HG02870 (cell line): ENCODE measurements around the gene APOF.
"Not testable (repeated sequence)": the region's sequence is repeated elsewhere in the genome, so short reads cannot be mapped to it uniquely, and the experiment has no call there.

Experiments used
- ATAC-seq: cut with Tn5 transposase; IDR thresholded peaks from one replicate; pipeline ENCODE4 v1.9.1; 2021; ENCODE audit warnings: mild to moderate bottlenecking, moderate library complexity; ENCODE audit not compliant: unreplicated experiment

The APOF gene

GRCh38 chr12:56362130-56363059 is at the start of gene APOF:
Gene APOF (minus strand): TSS chr12:56362857. CDS start chr12:56362745, 112 bp downstream.
- no peak for ATAC-seq

DNA sequence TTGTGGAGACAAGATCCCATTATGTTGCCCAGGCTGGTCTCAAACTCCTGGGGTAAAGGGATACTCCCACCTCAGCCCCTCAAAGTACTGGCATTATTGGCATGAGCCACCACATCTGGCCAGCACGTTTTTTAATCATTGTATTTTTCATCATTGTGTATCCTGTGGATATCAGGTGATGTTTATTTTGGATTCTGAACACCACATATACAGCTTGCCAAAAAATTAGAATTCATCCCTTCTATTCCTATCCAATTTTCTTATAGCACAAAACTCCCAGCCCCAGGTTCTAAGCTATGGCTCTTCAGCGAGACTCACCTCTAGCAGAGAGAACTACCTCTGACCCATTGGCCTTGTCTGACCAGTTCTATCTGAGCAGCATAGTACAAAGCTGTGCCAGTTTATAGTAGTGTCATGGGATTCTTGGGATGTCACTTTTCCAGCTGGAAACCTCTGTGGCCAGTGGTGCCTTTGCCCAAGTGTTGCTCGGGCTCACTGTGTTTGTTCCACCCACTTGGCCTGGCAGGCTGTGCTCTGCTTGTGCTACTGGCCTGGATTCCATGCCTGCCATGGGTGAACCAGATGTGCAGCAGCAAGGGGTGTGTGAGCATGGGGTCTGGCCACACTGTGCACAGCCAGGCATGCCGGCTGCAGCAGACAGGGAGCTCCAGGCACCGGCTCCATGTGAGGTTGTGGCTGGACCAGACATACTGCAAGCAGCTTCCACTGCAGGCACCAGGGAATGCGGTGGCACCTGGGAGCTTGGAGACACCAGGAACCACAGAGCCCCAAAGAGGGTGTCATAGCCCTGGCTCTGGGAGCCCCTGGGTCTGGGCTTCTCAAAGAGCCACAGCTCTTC is 49.4 kb upstream of the APOF start:
- ATAC-seq: no peak

- ATAC-seq: no peak
These were observed 48.1 kb upstream of the APOF start for GRCh38 chr12:56410768-56411167.

GRCh38 chr12:56408799-56409417 is 46.3 kb upstream of the APOF start:
- no peak for ATAC-seq

DNA sequence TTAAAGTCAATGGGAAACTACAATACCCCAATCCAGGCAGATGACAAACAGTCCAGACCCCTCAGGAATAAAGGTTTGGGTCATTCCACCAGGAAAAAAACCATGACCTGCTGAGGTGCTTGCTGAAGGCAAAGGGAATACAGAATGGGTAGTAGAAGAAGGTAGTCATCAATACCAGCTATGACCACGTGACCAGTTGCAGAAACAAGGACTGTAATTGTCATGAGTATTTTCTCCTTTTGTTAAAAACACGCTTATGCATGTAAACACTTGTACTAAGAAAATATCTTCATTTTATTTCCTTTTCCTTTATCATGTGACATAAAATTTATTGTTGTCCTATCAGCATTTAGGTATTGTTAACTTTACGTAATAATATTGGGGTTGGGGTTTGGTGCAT is 41.6 kb upstream of the APOF start:
- not testable (repeated sequence) for ATAC-seq

DNA sequence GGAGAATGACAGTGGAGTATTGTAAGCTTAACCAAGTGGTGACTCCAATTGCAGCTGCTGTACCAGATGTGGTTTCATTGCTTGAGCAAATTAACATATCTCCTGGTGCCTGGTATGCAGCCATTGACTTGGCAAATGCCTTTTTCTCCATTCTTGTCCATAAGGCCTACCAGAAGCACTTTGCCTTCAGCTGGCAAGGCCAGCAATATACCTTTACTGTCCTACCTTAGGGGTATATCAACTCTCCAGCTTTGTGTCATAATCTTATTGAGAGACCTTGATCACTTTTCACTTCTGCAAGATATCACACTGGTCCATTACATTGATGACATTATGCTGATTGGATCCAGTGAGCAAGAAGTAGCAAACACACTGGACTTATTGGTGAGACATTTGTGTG is 39.0 kb upstream of the APOF start:
- ATAC-seq: not testable (repeated sequence)

DNA sequence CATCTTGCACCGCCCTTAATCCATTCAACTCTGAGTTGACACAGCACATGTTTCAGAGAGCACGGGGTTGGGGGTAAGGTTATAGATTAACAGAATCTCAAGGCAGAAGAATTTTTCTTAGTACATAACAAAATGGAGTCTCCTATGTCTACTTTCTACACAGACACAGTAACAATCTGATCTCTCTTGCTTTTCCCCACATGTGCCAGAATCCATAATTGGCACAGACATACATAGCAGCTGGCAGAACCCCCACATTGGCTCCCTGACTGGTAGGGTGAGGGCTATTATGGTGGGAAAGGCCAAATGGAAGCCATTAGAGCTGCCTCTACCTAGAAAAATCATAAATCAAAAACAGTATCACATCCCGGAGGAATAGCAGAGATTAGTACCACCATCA is 38.5 kb upstream of the APOF start:
- ATAC-seq: not testable (repeated sequence)

- ATAC-seq: not testable (repeated sequence)
These were observed 36.8 kb upstream of the APOF start for GRCh38 chr12:56399466-56399865.

DNA sequence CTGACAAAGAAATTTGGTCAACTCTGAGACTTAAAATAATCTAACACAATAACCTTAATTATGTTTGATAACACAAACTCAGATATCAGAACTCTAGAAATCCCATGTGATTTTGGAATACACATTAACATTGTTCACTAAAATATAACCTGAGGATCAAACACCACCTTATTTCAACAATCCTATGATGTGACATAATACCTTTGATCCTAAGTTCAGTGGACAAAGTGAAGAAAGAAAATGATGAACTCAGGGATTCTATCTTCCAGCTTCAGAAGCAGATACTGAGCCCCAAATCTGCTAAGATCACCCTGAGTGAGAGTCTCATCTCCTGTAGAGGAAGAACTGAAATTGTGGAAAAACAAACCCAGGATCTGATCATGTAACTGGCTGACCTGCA is 35.7 kb upstream of the APOF start:
- no peak for ATAC-seq

DNA sequence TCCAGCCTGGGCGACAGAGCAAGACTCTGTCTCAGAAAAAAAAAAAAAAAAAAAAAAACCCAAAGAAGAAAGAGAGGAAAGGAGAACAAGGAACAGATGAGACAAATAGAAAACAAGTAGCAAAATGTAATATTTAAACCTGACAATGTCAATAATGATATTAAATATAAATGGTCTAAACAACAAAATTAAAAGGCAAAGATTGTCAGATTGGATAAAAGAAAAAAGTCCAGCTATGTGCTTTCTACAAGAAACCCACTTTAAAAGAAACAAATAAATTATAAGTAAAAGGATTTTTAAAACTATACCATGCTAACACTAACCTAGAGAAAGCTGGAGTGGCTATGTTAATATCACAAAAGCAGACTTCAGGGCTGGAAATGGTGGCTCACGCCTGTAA is 29.7 kb upstream of the APOF start:
- ATAC-seq: no peak

GRCh38 chr12:56391721-56392120 is 29.1 kb upstream of the APOF start:
- ATAC-seq: no peak

DNA sequence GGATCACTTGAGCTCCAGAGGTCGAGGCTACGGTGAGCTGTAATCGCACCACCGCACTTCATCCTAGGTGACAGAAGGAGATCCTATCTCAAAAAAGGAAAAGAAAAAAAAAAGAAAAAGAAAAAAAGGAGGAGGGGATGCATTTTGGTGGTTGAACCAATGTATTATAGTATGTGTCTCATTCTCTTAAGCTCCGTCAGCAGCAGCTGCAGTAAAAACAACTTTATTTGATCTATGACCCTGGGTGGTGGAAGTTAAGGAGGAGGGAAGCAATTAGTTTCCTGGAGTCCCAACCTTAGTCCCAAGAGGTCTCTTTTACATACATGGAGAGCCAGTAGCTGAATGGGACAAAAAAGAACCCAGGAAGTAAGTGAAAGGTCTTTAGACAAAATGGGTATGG is 26.8 kb upstream of the APOF start:
- ATAC-seq: no peak

- ATAC-seq: no peak
These were observed 24.6 kb upstream of the APOF start for GRCh38 chr12:56387152-56387736.

DNA sequence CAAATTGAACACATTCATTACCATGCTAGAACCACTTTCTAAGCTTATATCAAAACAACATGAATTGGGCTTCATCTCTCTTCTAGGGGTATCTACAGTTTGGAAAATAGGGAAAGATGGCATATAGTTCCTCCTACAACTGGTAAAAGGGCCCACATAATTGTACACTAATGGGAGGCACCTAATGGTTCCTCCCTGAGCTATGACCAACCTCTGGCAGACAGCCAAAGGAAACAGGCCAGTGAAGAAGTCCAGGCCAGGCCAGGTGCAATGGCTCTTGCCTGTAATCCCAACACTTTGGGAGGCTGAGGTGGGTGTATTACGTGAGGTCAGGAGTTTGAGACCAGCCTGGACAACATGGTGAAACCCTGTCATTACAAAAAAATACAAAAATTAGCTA is 23.2 kb upstream of the APOF start:
- ATAC-seq: no peak

DNA sequence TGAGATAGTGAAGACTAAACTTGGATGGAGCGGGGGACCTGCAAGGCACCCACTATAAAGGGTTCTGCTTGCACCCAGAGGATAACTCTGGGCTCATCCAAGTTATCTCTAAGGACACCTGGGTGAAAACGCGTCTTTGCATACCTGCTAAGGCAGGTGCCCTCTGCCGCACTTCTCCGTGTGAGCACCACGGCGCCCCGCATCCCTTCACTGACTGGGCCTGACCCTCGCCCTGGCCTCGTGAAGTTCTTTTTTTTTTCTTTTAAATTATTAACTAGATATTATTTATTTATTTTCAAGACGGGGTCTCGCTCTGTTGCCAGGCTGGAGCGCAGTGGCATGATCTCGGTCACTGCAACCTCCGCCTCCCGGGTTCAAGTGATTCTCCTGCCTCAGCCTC is 20.0 kb upstream of the APOF start:
- ATAC-seq: no peak

GRCh38 chr12:56377989-56378316 is 15.3 kb upstream of the APOF start:
- ATAC-seq: no peak

- ATAC-seq: no peak
These were observed 14.8 kb upstream of the APOF start for GRCh38 chr12:56377310-56377988.

DNA sequence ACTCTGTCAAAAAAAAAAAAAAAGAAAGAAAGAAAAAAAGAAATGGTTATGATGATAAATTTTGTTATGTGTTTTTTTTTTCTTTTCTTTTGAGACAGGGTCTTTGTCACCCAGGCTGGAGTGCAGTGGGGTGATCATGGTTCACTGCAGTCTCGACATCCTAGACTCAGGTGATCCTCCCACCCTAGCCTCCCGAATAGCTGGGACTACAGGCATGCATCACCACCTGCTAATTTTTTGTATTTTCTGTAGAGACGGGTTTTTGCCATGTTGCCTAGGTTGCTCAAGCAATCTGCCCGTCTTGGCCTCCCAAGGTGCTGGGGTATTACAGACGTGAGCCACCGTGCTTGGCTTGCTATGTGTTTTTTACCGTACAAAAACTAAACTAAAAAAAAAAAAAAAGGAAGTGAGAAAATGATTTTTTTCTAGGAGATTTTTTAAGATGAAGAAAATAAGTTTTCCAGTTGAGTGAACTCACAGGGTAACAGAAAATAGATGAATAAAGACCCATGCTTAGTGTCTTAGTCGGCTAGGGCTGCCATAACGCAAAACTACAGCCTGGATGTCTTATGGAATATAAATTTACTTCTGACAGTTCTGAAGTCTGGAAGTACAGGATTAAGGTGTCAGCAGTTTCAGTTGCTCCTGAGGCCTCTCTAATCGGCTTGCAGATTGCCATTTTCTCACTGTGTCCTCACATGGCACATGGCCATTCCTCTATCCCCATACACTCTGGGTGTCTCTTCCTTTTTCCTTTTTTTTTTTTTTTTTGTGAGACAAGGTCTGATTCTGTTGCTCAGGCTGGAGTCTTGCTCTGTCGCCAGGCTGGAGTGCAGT is 13.2 kb upstream of the APOF start:
- no peak for ATAC-seq

- ATAC-seq: no peak
These were observed 12.3 kb upstream of the APOF start for GRCh38 chr12:56374726-56375597.
